Neural cell (in vitro differentiated cells): ENCODE measurements around the gene CIRBP. TPM values are rescaled to one million over a fixed set of nuclear protein-coding genes. Genes with fewer than 3 reads are reported as not detected.

Experiments used
- H2AFZ ChIP-seq: fragments of 200-600, 300-800 bp; sonication (generic), shearing (Covaris generic); 2 replicates; pipeline ENCODE4 v1.6.0; 2014; ENCODE audit warnings: low read depth, mild to moderate bottlenecking, antibody characterized with exemption, low read length, moderate library complexity
- H3F3A ChIP-seq: fragments of 200-600 bp; shearing (Covaris generic); 2 replicates; pipeline ENCODE4 v1.6.1; 2016; ENCODE audit warnings: mild to moderate bottlenecking, moderate library complexity, mixed read lengths, antibody characterized with exemption, low read length; ENCODE audit not compliant: insufficient read depth, poor library complexity, severe bottlenecking
- H3K27ac ChIP-seq: fragments of 200-600, 300-800 bp; sonication (generic), shearing (Covaris generic); 2 replicates; pipeline ENCODE4 v1.5.1; 2014; ENCODE audit warnings: mild to moderate bottlenecking, low read length, moderate library complexity
- H3K27me3 ChIP-seq: fragments of 300-800, 200-600 bp; sonication (generic), shearing (Covaris generic); 2 replicates; pipeline ENCODE4 v1.6.0; 2014; ENCODE audit warnings: mild to moderate bottlenecking, low read depth, low read length, moderate library complexity; ENCODE audit not compliant: insufficient read depth
- H3K36me3 ChIP-seq: fragments of 300-800, 200-600 bp; sonication (generic), shearing (Covaris generic); 2 replicates; pipeline ENCODE4 v1.5.1; 2014; ENCODE audit warnings: mild to moderate bottlenecking, antibody characterized with exemption, low read length, moderate library complexity; ENCODE audit not compliant: insufficient read depth
- H3K4me2 ChIP-seq: fragments of 300-800, 200-600 bp; sonication (generic), shearing (Covaris generic); 2 replicates; pipeline ENCODE4 v1.6.0; 2014; ENCODE audit warnings: mild to moderate bottlenecking, low read length
- H3K4me3 ChIP-seq: fragments of 300-800, 200-600 bp; sonication (generic), shearing (Covaris generic); 2 replicates; pipeline ENCODE4 v1.5.1; 2014; ENCODE audit warnings: mild to moderate bottlenecking, low read length, moderate library complexity
- H3K79me2 ChIP-seq: fragments of 200-600 bp; shearing (Covaris generic); replicated peaks from 2 replicates; pipeline ENCODE4 v1.6.0; 2014; ENCODE audit warnings: mild to moderate bottlenecking, low read length, moderate library complexity; ENCODE audit not compliant: insufficient read depth
- H3K9ac ChIP-seq: fragments of 300-800, 200-600 bp; sonication (generic), shearing (Covaris generic); 2 replicates; pipeline ENCODE4 v1.6.1; 2016; ENCODE audit warnings: mild to moderate bottlenecking, low read length, mixed read lengths
- H3K9me2 ChIP-seq: fragments of 200-600 bp; shearing (Covaris generic); 2 replicates; pipeline ENCODE4 v1.6.1; 2016; ENCODE audit warnings: mild to moderate bottlenecking, low read length, mixed read lengths; ENCODE audit not compliant: insufficient read depth
- H3K9me3 ChIP-seq: fragments of 200-600, 300-800 bp; sonication (generic), shearing (Covaris generic); 2 replicates; pipeline ENCODE4 v1.6.1; 2016; ENCODE audit warnings: mild to moderate bottlenecking, mixed run types, low read length, moderate library complexity, mixed read lengths
- H4K20me1 ChIP-seq: fragments of 200-600 bp; shearing (Covaris generic); 2 replicates; pipeline ENCODE4 v1.6.1; 2016; ENCODE audit warnings: mild to moderate bottlenecking, mixed run types; ENCODE audit not compliant: insufficient read depth
- EP300 ChIP-seq: fragments of 450-650 bp; conservative IDR thresholded peaks from 2 replicates; pipeline ENCODE4 v1.6.1; 2014; ENCODE audit warnings: antibody characterized with exemption, mild to moderate bottlenecking, moderate library complexity; ENCODE audit not compliant: poor library complexity, severe bottlenecking
- EZH2 ChIP-seq: fragments of 200-600, 300-800 bp; shearing (Covaris generic), sonication (generic); IDR thresholded peaks from 2 replicates; pipeline ENCODE4 v1.6.1; 2014; ENCODE audit warnings: antibody characterized with exemption, low read length, borderline replicate concordance, mild to moderate bottlenecking; ENCODE audit not compliant: insufficient read depth, poor library complexity, severe bottlenecking
- MXI1 ChIP-seq: fragments of 450-650 bp; conservative IDR thresholded peaks from 2 replicates; pipeline ENCODE4 v1.6.1; 2014; ENCODE audit warnings: antibody characterized with exemption, mild to moderate bottlenecking; ENCODE audit not compliant: poor library complexity, severe bottlenecking
- POLR2AphosphoS5 ChIP-seq: IDR thresholded peaks from 2 replicates; pipeline ENCODE4 v1.6.1; 2012
- RAD21 ChIP-seq: fragments of 450-650 bp; conservative IDR thresholded peaks from 2 replicates; pipeline ENCODE4 v1.6.1; 2014; ENCODE audit warnings: antibody characterized with exemption, mild to moderate bottlenecking, moderate library complexity
- SMC3 ChIP-seq: fragments of 450-650 bp; conservative IDR thresholded peaks from 2 replicates; pipeline ENCODE4 v1.6.1; 2014; ENCODE audit warnings: antibody characterized with exemption, mild to moderate bottlenecking, moderate library complexity; ENCODE audit not compliant: poor library complexity
- TAF1 ChIP-seq: IDR thresholded peaks from 2 replicates; pipeline ENCODE4 v1.6.1; 2012; ENCODE audit warnings: low read depth
- polyA plus RNA-seq: library from polyadenylated mRNA; depleted of rRNA; stranded (reverse); fragments of >200 nt; gene quantifications from 2 replicates; pipeline ENCODE4 v1.2.3, GENCODE V29; 2014
- TF ChIP-seq, protein P1 (sequence below): fragments of 450-650 bp; IDR thresholded peaks from 2 replicates; pipeline ENCODE4 v1.5.1; 2014; ENCODE audit warnings: antibody characterized with exemption, mild to moderate bottlenecking, moderate library complexity; ENCODE audit not compliant: poor library complexity, severe bottlenecking
- TF ChIP-seq, protein P2 (sequence below): IDR thresholded peaks from 2 replicates; pipeline ENCODE4 v1.6.1; 2012; ENCODE audit warnings: borderline replicate concordance

CIRBP gene
- polyA plus RNA-seq, 1 donor from 2014 or later: 1,663 TPM

DNA sequence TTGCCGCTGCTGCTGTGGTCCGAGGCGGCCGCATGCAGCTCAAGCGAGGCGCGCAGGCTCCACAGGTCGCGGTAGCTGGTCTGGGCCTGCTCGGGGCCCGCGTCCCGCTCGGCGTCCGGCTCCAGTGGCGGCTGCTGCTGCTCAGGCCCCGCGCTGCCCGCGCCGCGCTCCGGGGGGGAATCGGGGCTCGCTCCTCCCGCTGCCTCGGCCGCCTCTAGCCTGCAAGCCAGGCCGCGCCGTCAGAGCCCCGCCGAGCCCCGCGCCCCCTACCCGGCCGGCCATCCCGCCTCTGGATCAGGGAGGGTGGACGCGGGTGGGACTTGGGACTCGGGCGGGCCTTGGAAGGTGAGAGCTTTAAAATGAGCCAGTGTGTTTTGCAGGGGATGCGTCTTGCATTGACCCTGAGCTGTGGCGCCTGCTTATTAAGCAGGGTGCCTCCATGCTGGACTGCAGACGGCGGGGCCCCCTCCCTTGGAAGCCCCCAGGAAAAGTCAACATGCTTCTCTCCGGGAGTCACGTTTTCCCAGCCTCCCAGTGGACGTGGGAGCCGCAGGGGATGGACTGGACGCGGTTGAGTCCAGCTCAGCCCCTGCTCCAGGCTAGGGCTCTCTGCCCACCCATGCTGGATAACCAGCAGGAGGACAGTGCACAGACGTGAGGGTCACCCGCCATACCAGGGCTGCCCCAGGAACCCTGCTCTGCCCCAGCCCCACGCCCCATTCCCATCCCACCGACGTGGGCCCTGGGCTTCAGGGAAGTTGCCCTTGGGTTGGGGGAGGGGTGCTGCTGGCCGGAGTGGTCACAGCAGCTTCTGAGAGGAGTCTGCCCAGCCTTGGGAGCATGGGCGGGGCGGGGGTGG, 39.0 kb upstream of the CIRBP start:
- no peak overlapping the region for H3K4me2 ChIP-seq
- no peak overlapping the region for H3K4me3 ChIP-seq
- H3K36me3 ChIP-seq: no peaks in the 10 kb centered on the region
- H3K9ac ChIP-seq: no peak overlapping the region
- no peaks in the 10 kb centered on the region for H3K9me3 ChIP-seq
- no peaks in the 10 kb centered on the region for H3K79me2 ChIP-seq
- TF ChIP-seq MXI1: no peak
- TF ChIP-seq EZH2: no peak
- TF ChIP-seq, protein P1, sequence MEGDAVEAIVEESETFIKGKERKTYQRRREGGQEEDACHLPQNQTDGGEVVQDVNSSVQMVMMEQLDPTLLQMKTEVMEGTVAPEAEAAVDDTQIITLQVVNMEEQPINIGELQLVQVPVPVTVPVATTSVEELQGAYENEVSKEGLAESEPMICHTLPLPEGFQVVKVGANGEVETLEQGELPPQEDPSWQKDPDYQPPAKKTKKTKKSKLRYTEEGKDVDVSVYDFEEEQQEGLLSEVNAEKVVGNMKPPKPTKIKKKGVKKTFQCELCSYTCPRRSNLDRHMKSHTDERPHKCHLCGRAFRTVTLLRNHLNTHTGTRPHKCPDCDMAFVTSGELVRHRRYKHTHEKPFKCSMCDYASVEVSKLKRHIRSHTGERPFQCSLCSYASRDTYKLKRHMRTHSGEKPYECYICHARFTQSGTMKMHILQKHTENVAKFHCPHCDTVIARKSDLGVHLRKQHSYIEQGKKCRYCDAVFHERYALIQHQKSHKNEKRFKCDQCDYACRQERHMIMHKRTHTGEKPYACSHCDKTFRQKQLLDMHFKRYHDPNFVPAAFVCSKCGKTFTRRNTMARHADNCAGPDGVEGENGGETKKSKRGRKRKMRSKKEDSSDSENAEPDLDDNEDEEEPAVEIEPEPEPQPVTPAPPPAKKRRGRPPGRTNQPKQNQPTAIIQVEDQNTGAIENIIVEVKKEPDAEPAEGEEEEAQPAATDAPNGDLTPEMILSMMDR: no peak
- TF ChIP-seq SMC3: no peak
- no peak for TF ChIP-seq TAF1
- TF ChIP-seq, protein P2, sequence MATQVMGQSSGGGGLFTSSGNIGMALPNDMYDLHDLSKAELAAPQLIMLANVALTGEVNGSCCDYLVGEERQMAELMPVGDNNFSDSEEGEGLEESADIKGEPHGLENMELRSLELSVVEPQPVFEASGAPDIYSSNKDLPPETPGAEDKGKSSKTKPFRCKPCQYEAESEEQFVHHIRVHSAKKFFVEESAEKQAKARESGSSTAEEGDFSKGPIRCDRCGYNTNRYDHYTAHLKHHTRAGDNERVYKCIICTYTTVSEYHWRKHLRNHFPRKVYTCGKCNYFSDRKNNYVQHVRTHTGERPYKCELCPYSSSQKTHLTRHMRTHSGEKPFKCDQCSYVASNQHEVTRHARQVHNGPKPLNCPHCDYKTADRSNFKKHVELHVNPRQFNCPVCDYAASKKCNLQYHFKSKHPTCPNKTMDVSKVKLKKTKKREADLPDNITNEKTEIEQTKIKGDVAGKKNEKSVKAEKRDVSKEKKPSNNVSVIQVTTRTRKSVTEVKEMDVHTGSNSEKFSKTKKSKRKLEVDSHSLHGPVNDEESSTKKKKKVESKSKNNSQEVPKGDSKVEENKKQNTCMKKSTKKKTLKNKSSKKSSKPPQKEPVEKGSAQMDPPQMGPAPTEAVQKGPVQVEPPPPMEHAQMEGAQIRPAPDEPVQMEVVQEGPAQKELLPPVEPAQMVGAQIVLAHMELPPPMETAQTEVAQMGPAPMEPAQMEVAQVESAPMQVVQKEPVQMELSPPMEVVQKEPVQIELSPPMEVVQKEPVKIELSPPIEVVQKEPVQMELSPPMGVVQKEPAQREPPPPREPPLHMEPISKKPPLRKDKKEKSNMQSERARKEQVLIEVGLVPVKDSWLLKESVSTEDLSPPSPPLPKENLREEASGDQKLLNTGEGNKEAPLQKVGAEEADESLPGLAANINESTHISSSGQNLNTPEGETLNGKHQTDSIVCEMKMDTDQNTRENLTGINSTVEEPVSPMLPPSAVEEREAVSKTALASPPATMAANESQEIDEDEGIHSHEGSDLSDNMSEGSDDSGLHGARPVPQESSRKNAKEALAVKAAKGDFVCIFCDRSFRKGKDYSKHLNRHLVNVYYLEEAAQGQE: no peak
- TF ChIP-seq RAD21: no peak
- no peak for TF ChIP-seq POLR2AphosphoS5
- TF ChIP-seq EP300: no peak
- no peaks in the 10 kb centered on the region for H3K27me3 ChIP-seq
- no peaks in the 10 kb centered on the region for H3F3A ChIP-seq
- no peak overlapping the region for H3K27ac ChIP-seq
- H4K20me1 ChIP-seq: no peaks in the 10 kb centered on the region
- H3K9me2 ChIP-seq: no peaks in the 10 kb centered on the region
- H2AFZ ChIP-seq: no peak overlapping the region

DNA sequence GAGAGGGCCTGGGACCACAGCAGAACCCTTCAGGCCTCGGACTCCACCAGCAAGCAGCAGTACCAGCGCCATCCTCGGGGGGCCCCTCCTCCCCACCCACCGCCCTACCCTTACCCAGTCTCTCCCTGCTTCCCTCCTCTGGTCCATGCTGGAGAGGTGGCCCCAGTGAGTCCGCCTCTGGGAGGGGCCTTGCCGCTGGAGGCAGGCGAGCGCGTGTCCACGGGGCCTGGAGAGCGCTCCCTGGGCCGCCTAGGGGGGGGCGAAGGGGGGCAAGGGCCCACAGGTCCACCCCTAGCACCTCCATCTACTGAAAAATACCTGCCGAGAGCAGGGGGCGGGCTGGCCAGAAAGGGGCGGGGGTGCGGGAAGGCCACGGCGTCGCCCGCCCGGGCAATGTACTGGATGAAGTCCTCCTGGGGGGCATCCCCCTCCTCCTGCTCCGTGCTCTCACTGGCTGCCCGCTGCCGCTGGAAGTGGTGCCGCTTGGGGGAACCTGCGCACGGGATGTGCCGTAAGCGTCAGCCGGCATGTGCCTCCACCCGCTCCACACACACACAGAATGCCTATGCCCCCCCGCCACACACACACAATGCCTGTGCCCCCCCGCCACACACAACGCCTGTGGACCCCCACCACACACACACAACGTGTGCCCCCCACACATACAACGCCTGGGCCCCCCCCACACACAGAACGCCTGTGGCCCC, 38.2 kb upstream of the CIRBP start:
- Histone ChIP-seq H2AFZ (no peak overlapping the region), H3K4me2 (no peak overlapping the region), H3K9me2 (no peaks in the 10 kb centered on the region), H3K27me3 (no peaks in the 10 kb centered on the region), H3K9ac (no peak overlapping the region), H3K36me3 (no peaks in the 10 kb centered on the region), H3K4me3 (no peak overlapping the region), H3K9me3 (no peaks in the 10 kb centered on the region), H4K20me1 (no peaks in the 10 kb centered on the region), H3K79me2 (peaks cover 7% of the 10 kb centered on the region), H3K27ac (no peak overlapping the region), H3F3A (no peaks in the 10 kb centered on the region)
- no peak for TF ChIP-seq MXI1
- TF ChIP-seq, protein P1: no peak
- TF ChIP-seq EP300: no peak
- TF ChIP-seq SMC3: no peak
- no peak for TF ChIP-seq RAD21
- TF ChIP-seq, protein P2: no peak
- TF ChIP-seq POLR2AphosphoS5: no peak
- no peak for TF ChIP-seq EZH2
- TF ChIP-seq TAF1: no peak
